Measurements from ENCODE around the gene RBP4. TPM values are rescaled to one million over a fixed set of nuclear protein-coding genes. Genes with fewer than 3 reads are reported as not detected.

Gene RBP4
- total RNA-seq, 2 experiments from 2014 or later: not detected

DNA sequence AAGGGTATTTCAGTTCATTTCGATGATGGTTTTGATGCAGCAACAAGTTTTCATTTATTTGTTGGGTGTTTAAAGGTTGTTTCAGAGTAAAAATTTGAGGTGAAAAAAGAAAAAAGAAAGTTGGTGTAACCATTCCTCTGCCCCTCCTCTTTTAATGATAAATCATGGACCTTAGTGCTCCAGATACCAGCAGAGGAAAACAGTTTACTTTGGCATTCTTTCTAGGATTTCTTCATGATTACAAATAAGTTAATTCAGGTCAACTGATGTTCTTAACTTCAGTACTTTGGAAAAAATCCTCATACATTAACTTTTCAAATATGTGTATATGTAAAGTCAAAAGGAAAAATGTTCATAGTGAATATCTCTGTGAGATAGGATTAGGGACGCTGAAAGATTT lies 2.0 kb upstream of the RBP4 start:
- peaks cover 1% of the 10 kb centered on the region for H3K9me3 Mint-ChIP-seq
- no peaks in the 10 kb centered on the region for H3K4me1 Mint-ChIP-seq
- H3K27ac Mint-ChIP-seq: no peak overlapping the region
- H3K27me3 Mint-ChIP-seq: peaks cover 53% of the 10 kb centered on the region
- DNase-seq (no peak), ATAC-seq (ENCODE audit: low read depth) (no peak)
- POLR2A ChIA-PET: no interaction called here
- H3K4me3 Mint-ChIP-seq: no peak overlapping the region
- no peaks in the 10 kb centered on the region for H3K36me3 Mint-ChIP-seq

DNA sequence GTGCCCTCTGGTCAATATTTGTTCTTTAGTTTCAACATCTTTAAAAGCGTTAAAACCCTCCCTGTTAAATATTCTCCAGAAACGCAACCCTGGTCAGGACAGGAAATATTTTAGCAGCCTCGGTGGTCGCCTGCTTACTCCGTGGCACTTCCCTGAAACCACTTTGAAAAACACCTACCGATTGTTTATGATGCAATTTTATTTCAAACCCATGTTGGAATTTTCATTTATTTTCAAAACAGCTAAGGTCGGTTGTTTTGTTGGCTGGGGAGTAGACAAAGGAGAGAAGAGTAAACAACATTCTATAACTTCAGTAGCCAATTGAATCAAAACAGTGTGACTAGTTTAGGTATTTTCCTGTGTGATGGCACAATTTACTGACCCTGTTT lies 733 bp upstream of the RBP4 start:
- Mint-ChIP-seq H3K4me3 (no peak overlapping the region), H3K27ac (no peak overlapping the region), H3K4me1 (no peaks in the 10 kb centered on the region), H3K27me3 (peaks cover 55% of the 10 kb centered on the region), H3K9me3 (no peaks in the 10 kb centered on the region), H3K36me3 (no peaks in the 10 kb centered on the region)
- DNase-seq (no peak), ATAC-seq (ENCODE audit: low read depth) (no peak)
- POLR2A ChIA-PET: no interaction called here

DNA sequence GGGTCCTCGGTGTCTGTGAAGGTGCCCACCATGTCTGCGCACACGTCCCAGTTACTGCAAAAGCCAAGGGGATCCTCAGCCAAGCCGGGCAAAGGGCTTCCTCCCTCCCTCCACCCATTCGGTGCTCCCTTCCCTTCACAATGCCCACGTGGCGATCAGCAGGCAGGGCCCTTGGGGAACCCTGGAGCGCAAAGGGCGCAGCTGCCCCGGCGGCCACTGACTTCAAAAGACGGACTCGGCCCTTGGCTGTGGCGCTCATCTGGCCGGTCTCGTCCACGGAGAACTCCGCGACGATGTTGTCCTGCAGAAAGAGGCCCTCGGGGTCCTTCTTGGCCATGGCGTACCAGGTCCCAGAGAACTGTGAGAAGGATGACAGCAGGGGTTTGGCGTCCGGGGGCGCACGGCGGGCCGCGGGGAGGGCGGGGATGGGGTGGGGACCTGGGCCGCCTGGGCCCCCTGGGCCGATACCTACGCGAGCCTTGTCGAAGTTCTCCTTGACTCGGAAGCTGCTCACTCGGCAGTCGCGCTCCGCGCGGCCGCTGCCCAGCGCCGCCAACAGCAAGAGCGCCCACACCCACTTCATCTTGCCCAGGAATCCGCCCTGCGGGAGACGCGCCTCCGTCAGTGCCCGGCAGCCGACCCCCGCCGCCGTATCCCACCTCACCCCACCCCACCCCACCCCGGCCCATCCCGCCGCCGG lies 439 bp downstream of the RBP4 start:
- H3K9me3 Mint-ChIP-seq: no peaks in the 10 kb centered on the region
- peaks cover 52% of the 10 kb centered on the region for H3K27me3 Mint-ChIP-seq
- no peak for ATAC-seq (ENCODE audit: low read depth)
- no peaks in the 10 kb centered on the region for H3K36me3 Mint-ChIP-seq
- H3K27ac Mint-ChIP-seq: no peak overlapping the region
- H3K4me3 Mint-ChIP-seq: no peak overlapping the region
- no peaks in the 10 kb centered on the region for H3K4me1 Mint-ChIP-seq
- DNase-seq: no peak
- POLR2A ChIA-PET: no interaction called here

DNA sequence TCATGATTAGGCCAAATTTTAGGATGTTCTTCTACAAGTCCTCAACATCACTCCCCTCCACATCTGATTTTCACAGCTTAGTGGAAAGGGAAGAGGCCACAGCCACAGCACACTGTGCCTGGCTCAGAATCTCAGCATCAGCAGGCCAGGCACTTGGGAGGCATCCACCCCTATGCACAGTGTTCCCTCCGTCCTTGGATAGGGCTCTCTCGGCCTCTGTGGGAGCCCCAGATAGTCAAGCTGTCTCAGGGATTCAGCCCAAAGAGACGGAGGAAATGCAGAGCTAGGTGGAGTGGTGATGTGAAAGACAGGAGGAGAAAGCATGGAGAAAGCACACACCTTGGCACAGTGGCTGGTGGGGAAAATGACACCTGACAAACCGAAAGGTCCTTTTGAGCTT lies 1.3 kb downstream of the RBP4 start:
- no peak for ATAC-seq (ENCODE audit: low read depth)
- POLR2A ChIA-PET: no interaction called here
- no peaks in the 10 kb centered on the region for H3K9me3 Mint-ChIP-seq
- H3K27me3 Mint-ChIP-seq: peaks cover 46% of the 10 kb centered on the region
- no peak overlapping the region for H3K27ac Mint-ChIP-seq
- H3K4me3 Mint-ChIP-seq: no peak overlapping the region
- no peaks in the 10 kb centered on the region for H3K4me1 Mint-ChIP-seq
- no peak for DNase-seq
- no peaks in the 10 kb centered on the region for H3K36me3 Mint-ChIP-seq

DNA sequence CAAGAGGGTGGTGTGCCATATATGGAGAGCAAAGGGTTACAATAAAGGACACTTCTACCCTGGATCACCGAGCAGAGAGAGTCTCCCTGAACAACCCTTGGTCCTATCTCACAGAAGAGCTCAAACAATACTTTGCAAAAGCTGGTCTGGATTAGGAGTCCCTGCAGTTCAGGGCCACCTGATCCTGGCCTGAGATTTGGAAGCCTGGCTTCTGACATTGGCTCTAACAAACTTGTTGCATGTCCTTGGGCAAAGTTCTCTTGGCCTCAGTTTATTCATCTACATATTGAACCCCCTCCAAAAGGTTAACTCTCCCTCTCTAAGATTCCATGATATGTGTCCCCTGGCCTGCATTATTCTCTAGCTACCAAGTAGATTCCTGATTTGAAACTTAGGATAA lies 1.7 kb downstream of the RBP4 start:
- no peaks in the 10 kb centered on the region for H3K36me3 Mint-ChIP-seq
- no peaks in the 10 kb centered on the region for H3K9me3 Mint-ChIP-seq
- H3K27me3 Mint-ChIP-seq: peaks cover 45% of the 10 kb centered on the region
- H3K4me1 Mint-ChIP-seq: no peaks in the 10 kb centered on the region
- no peak overlapping the region for H3K27ac Mint-ChIP-seq
- no peak for ATAC-seq (ENCODE audit: low read depth)
- POLR2A ChIA-PET: no interaction called here
- H3K4me3 Mint-ChIP-seq: no peak overlapping the region
- DNase-seq: no peak

DNA sequence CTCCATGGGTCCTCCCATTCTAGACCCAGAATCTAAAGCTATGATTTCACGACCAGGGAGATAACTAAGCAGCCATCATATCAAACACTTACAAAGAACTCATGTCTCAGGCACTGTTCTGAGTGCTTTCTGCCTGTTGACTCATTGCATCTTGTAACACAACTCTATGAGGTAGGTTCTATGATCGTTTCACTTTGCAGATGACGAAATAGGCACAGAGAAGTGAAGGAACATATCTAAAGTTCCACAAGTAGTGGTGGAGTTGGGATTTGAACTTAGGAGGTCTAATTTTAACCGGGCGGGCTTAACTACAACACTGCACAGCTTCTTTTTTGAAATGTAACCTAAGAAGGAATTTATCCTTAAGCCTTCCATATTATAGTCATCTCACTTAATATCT lies 2.9 kb downstream of the RBP4 start:
- ATAC-seq (ENCODE audit: low read depth): no peak
- DNase-seq: no peak
- POLR2A ChIA-PET: no interaction called here
- H3K4me1 Mint-ChIP-seq: no peaks in the 10 kb centered on the region
- H3K27ac Mint-ChIP-seq: no peak overlapping the region
- no peaks in the 10 kb centered on the region for H3K9me3 Mint-ChIP-seq
- H3K4me3 Mint-ChIP-seq: no peak overlapping the region
- H3K36me3 Mint-ChIP-seq: no peaks in the 10 kb centered on the region
- peaks cover 35% of the 10 kb centered on the region for H3K27me3 Mint-ChIP-seq

DNA sequence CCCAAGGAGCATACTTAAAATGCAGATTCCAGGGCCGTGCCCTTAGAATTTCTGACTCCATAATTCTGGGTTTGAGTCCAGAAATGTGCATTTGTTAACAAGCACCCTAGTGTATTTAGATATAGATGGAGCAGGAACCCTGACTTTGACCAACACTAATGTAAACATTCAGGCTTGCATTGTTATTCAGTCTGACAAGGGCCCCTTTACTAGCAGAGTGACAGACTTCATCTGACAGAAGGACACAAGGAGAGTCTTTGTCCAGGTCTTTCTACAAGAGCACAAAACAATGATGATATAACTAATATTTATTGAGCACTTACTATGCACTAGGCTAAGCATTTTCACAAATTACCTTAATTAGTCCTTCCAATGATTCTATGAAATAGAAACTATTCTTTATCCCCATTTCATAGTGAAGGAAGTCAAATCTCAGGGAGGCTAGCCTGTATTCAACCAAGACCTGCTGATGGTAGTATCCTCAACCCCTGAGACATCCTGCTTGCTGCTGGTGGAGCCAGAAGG lies 3.9 kb downstream of the RBP4 start:
- no peaks in the 10 kb centered on the region for H3K9me3 Mint-ChIP-seq

DNA sequence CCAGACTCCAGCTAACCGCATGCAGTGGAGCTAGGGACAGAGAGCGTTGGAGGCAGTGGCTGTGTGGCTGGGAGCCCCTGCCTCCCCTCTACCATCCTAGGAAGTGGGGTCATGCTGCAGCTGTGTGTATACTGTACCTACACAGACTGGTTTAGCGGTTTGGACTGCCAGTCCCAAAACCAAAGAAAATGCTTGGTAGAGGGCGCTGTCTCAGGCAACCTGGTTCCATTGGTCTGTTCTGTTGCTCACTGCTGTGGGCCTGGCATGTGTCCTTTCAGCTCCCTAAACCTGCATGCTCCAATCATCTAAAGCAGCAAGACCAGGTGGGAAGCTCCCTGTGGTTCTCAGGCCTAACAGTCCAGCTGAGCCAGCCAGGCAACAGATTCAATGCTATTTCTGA lies 4.5 kb downstream of the RBP4 start:
- POLR2A ChIA-PET: no interaction called here
- Mint-ChIP-seq H3K9me3 (no peaks in the 10 kb centered on the region), H3K36me3 (no peaks in the 10 kb centered on the region), H3K27me3 (peaks cover 19% of the 10 kb centered on the region), H3K4me3 (no peak overlapping the region), H3K4me1 (no peaks in the 10 kb centered on the region), H3K27ac (no peak overlapping the region)
- DNase-seq (no peak), ATAC-seq (ENCODE audit: low read depth) (no peak)

More for the DNA sequence above, 3.9 kb downstream of the RBP4 start:
- ATAC-seq (ENCODE audit: low read depth): no peak
- H3K36me3 Mint-ChIP-seq: no peaks in the 10 kb centered on the region
- H3K4me3 Mint-ChIP-seq: no peak overlapping the region
- DNase-seq: no peak
- H3K27ac Mint-ChIP-seq: no peak overlapping the region
- POLR2A ChIA-PET: no interaction called here
- H3K4me1 Mint-ChIP-seq: no peaks in the 10 kb centered on the region
- H3K27me3 Mint-ChIP-seq: peaks cover 25% of the 10 kb centered on the region

DNA sequence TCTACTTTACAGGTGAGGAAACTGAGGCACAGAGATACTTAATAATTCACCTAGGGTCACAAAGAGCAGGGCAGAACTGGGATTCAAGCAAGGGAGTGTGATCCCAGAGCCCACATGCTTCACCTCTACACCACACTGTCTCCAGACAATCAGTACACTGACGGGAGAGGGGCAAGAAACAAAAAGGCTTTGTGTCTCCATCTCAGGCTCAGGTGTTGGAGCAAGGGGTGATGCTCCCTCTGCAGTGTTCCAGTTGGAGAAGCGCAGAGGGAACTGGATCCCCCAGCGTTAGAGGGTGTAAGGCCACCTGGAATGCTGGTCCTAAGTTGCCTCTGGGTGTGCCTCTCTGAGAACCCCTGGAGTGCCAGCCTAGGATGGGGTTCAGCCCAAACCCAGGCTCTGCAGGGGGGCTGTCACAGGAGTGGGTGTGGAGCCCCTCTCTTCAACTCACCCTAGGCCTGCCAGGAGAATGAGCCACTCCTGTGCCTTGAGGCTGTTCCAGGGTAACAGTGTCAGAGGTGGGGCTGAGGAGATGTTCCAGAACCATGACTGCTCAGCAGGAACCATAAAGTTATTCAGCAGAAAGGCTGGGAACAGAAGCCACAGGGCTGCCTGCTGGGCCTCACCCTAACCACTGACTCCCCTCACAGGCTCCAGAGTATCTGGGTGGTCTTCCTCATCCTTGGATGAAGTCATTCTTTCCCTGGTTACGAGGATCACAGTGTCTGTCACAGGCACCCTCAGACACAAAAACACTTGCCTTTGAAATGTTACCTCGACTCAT lies 5.5 kb downstream of the RBP4 start:
- no peaks in the 10 kb centered on the region for H3K9me3 Mint-ChIP-seq
- no peak overlapping the region for H3K27ac Mint-ChIP-seq
- no peaks in the 10 kb centered on the region for H3K36me3 Mint-ChIP-seq
- POLR2A ChIA-PET: no interaction called here
- peaks cover 19% of the 10 kb centered on the region for H3K27me3 Mint-ChIP-seq
- no peaks in the 10 kb centered on the region for H3K4me1 Mint-ChIP-seq
- no peak for ATAC-seq (ENCODE audit: low read depth)
- DNase-seq: no peak
- H3K4me3 Mint-ChIP-seq: no peak overlapping the region

DNA sequence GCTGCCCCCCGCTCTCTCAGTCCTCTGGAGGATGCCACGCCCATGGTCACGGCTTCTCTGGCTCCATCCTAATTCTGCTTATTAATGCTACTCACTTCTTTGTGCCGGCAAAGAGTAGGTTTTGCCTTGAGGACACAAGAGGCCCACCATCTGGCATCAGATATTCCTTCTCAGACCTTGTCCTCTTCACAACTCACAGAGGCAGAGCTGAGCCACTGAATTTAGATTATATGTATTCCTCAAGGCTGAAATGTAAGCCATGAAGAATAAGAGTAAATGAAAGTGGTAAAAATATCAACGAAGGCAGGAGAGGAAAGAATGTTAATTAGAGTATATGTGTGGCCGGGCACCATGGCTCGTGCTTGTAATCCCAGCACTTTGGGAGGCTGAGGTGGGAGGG lies 6.5 kb downstream of the RBP4 start:
- POLR2A ChIA-PET: no interaction called here
- H3K9me3 Mint-ChIP-seq: no peaks in the 10 kb centered on the region
- peaks cover 9% of the 10 kb centered on the region for H3K27me3 Mint-ChIP-seq
- H3K4me1 Mint-ChIP-seq: no peaks in the 10 kb centered on the region
- no peak for ATAC-seq (ENCODE audit: low read depth)
- H3K27ac Mint-ChIP-seq: no peak overlapping the region
- H3K36me3 Mint-ChIP-seq: no peaks in the 10 kb centered on the region
- DNase-seq: no peak
- H3K4me3 Mint-ChIP-seq: no peak overlapping the region

DNA sequence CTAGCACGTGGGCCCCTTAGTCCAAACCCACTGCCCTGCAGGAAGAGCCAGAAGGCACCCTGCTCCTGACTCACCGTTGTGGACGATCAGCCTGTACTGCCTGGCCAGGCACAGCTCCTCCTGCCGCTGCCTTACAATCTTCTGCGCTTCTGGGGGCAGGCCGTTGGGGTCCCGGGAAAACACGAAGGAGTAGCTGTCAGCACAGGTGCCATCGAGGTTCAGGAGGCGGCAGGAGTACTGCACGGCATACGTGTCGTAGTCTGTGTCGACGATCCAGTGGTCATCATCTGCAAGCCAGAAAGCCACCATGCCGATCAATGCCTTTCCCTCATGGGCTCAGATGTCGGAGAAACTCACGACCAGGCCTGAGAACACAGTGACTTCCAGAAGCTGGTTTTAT lies 7.3 kb downstream of the RBP4 start:
- Mint-ChIP-seq H3K36me3 (no peaks in the 10 kb centered on the region), H3K9me3 (no peaks in the 10 kb centered on the region), H3K27ac (no peak overlapping the region), H3K4me1 (no peaks in the 10 kb centered on the region), H3K4me3 (no peak overlapping the region), H3K27me3 (peaks cover 11% of the 10 kb centered on the region)
- no peak for DNase-seq
- POLR2A ChIA-PET: no interaction called here
- no peak for ATAC-seq (ENCODE audit: low read depth)

DNA sequence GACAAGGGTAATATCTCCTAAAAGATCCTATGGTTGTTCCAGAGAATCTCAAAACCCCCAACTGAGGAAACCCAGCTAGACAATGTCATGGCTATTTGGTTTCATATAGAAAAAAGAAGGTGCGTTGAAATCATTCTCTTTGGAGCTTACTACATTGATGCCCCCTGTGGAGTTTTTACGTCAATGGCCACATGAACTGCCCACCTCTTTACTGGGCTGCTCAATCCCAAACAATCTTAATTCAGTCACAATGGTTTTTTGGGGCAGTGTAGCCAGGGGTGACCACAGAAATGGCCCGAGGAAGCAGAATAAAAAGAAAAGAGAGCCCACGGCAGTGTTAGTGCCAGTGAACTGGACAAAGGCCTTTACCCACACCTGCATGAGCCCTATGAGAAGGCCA lies 7.8 kb downstream of the RBP4 start:
- H3K36me3 Mint-ChIP-seq: no peaks in the 10 kb centered on the region
- DNase-seq (no peak), ATAC-seq (ENCODE audit: low read depth) (no peak)
- peaks cover 12% of the 10 kb centered on the region for H3K27me3 Mint-ChIP-seq
- POLR2A ChIA-PET: no interaction called here
- H3K4me3 Mint-ChIP-seq: no peak overlapping the region
- H3K9me3 Mint-ChIP-seq: no peaks in the 10 kb centered on the region
- H3K27ac Mint-ChIP-seq: no peak overlapping the region
- no peaks in the 10 kb centered on the region for H3K4me1 Mint-ChIP-seq

DNA sequence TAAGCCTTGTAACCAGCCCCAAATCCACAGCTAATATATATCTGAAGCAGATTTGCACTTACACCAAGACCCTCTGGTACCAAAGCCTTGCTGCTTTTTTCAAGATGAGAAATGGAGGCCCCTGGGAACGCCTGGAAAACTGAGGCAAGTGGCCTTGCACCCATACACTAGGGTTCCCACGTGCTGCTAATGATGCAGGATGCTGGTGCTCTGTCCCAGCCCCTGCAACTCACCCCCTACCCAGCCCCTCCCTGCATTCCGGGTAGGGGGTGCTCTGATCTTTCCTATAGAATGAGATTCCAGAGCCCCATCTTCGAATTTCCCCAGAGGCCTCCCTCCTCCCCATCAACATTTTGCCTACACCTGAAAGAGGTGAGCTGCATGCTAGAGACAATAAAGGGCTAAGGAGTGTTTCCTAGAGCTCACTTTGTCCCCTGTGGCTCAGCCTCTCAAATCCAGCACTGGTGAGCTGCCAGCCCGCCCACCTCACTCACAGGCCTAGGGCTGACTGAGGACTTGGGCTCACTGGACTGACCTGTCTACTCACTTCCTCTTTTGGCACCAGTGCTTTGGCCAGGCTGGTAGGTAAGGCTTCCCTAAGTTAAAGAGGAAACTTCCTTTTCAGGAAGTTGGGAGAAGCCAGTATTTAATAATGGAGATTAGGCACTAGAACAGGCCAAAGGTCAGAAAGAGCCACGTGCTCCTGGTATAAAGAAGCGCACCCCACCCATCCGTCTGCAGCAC lies 9.8 kb downstream of the RBP4 start:
- Mint-ChIP-seq H3K27me3 (peaks cover 9% of the 10 kb centered on the region), H3K36me3 (no peaks in the 10 kb centered on the region), H3K4me1 (no peaks in the 10 kb centered on the region), H3K27ac (no peak overlapping the region), H3K4me3 (no peak overlapping the region), H3K9me3 (no peaks in the 10 kb centered on the region)
- DNase-seq (no peak), ATAC-seq (ENCODE audit: low read depth) (no peak)
- POLR2A ChIA-PET: no interaction called here

DNA sequence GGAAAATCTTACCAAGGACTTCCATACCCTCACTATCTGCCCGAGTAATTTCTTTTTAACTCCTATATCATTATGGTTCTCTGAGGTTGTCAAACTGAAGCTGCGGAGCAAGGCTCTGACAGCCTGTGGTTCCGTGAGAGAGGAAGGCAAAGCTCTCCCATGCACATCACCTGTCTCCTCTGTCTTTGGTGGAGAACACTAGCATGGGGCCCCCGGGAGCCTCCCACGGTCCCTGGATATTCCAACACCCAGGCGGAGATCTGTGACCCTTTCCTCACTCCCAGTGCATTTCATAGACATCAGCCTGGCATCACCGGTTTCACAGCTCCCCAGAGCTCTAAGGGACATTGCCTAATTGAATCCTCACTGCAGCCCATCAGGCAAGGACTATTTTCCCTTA lies 10.4 kb downstream of the RBP4 start:
- H3K4me3 Mint-ChIP-seq: no peak overlapping the region
- H3K27ac Mint-ChIP-seq: no peak overlapping the region
- POLR2A ChIA-PET: no interaction called here
- DNase-seq (no peak), ATAC-seq (ENCODE audit: low read depth) (no peak)
- no peaks in the 10 kb centered on the region for H3K4me1 Mint-ChIP-seq
- H3K27me3 Mint-ChIP-seq: peaks cover 9% of the 10 kb centered on the region
- H3K36me3 Mint-ChIP-seq: no peaks in the 10 kb centered on the region
- H3K9me3 Mint-ChIP-seq: no peaks in the 10 kb centered on the region
